Measurements from ENCODE around the gene ZNF117.

ZNF117 gene

DNA sequence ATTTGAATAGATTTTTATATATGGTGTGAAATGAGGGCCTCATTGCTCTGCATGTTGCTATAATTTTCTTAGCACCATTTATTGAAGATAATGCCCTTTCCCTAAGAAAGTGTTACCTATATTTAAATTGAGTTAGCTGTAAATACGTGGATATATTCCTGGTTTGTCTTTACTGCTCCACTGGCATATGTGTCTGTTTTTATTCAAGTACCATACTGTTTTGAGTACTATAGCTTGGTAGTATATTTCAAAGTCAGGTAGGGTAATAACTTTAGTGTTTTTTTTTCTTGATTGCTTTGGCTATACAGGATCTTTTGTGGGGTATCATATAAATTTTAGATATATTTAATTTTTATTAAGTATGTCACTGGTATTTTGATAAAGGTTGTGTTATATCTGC is 56.4 kb downstream of the ZNF117 start:
- TF ChIP-seq ZBTB7A (IDR thresholded peaks at IDR 0.05; ENCODE audit: low read depth) (no peak), TCF12 (IDR thresholded peaks at IDR 0.05; ENCODE audit: low read depth) (no peak), NFIC (IDR thresholded peaks at IDR 0.05) (no peak), YY1 (IDR thresholded peaks at IDR 0.05; ENCODE audit: low read depth) (no peak)
- TF ChIP-seq, protein P1, sequence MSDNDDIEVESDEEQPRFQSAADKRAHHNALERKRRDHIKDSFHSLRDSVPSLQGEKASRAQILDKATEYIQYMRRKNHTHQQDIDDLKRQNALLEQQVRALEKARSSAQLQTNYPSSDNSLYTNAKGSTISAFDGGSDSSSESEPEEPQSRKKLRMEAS (IDR thresholded peaks at IDR 0.05), result no peak
